Uterus (tissue), 2 donors: ENCODE data around the gene ENGASE.

Experiments
- POLR2A ChIP-seq, 2 donors: fragments of 450-650 bp; IDR thresholded peaks; one replicate each; pipeline ENCODE4 v1.6.1; 2016; ENCODE audit warnings: antibody characterized with exemption in 2 of 2, mild to moderate bottlenecking in 1 of 2, moderate library complexity in 1 of 2
- TF ChIP-seq, protein P1 (sequence below), 4 experiments: fragments of 200-600 bp in 2 of 4; fragments of 450-650 bp in 2 of 4; sonication (generic) in 2 of 4; IDR thresholded peaks; one replicate each; pipeline ENCODE4 v1.5.1; 2016 to 2019; ENCODE audit warnings: antibody characterized with exemption in 4 of 4, mild to moderate bottlenecking in 2 of 4, moderate library complexity in 1 of 4

DNA sequence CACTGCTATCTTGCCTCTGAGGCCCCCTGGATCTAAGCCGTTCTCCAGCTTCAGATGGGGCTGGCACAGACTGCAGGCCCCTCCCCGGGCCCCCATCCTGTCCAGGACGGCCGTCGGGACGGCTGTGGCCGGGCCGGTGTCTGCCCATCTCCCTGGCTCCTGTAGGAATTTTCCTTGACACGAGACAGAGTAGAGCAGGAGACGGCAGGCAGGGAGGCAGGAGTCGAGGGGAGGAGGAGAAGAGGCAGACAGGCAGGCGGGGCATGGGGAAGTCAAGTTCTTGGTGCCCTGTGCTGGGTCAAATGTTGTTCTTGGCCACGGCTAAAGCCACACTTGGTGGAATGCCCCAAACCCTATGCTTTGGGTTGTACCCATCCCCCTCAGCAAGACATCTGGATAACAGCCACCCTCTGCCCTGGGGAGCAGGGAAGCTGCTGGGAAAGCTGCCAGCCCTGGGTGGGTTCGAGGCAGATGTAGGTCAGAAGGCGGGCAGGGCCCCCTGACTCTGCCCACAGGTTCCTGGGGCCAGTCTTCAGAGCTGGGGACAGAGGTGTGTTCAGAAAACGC is 46.6 kb upstream of the ENGASE start:
- no peak for TF ChIP-seq POLR2A (IDR thresholded peaks at IDR 0.05)
- TF ChIP-seq, protein P1, sequence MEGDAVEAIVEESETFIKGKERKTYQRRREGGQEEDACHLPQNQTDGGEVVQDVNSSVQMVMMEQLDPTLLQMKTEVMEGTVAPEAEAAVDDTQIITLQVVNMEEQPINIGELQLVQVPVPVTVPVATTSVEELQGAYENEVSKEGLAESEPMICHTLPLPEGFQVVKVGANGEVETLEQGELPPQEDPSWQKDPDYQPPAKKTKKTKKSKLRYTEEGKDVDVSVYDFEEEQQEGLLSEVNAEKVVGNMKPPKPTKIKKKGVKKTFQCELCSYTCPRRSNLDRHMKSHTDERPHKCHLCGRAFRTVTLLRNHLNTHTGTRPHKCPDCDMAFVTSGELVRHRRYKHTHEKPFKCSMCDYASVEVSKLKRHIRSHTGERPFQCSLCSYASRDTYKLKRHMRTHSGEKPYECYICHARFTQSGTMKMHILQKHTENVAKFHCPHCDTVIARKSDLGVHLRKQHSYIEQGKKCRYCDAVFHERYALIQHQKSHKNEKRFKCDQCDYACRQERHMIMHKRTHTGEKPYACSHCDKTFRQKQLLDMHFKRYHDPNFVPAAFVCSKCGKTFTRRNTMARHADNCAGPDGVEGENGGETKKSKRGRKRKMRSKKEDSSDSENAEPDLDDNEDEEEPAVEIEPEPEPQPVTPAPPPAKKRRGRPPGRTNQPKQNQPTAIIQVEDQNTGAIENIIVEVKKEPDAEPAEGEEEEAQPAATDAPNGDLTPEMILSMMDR (IDR thresholded peaks at IDR 0.05), result no peak
